ENCODE results near the gene TIMM44. TPM values are rescaled to one million over a fixed set of nuclear protein-coding genes. Genes with fewer than 3 reads are reported as not detected.
"Not testable (repeated sequence)": the region's sequence is repeated elsewhere in the genome, so short reads cannot be mapped to it uniquely, and the experiment has no call there.

TIMM44 gene
- total RNA-seq, 1 donor from 2014 or later: 97.6 TPM

DNA sequence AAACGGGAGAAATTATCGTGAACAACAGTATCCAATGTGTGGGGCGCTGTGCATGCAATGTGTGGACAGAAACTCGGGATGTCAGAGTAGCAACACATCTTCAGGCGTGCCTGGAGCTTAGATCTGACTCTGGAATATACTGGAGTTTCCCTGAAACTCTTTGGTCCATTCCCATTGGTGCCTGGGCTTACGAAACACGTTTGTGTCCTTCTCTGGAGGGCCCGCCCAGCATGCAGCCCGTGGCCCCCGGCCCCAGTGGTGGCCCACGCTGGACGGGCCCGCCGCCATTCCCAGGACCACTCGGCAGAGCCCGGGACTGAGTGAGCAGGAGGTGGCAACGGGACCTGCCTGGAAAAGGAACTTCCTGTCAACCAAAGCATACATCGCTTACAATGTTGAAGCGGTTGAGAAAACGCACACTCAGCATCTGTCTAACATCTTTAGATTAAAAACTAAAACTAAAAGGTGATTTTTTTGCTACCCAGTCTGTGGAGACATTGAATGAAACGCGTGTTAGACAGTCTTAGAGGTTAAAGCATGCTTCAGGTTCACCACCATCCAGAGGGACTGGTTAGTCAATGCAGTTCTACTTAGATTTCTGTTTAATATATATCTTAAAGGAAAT is 19.3 kb upstream of the TIMM44 start:
- TF ChIP-seq, protein P1, sequence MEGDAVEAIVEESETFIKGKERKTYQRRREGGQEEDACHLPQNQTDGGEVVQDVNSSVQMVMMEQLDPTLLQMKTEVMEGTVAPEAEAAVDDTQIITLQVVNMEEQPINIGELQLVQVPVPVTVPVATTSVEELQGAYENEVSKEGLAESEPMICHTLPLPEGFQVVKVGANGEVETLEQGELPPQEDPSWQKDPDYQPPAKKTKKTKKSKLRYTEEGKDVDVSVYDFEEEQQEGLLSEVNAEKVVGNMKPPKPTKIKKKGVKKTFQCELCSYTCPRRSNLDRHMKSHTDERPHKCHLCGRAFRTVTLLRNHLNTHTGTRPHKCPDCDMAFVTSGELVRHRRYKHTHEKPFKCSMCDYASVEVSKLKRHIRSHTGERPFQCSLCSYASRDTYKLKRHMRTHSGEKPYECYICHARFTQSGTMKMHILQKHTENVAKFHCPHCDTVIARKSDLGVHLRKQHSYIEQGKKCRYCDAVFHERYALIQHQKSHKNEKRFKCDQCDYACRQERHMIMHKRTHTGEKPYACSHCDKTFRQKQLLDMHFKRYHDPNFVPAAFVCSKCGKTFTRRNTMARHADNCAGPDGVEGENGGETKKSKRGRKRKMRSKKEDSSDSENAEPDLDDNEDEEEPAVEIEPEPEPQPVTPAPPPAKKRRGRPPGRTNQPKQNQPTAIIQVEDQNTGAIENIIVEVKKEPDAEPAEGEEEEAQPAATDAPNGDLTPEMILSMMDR (conservative IDR thresholded peaks at IDR 0.05): no peak
- Mint-ChIP-seq H3K27me3 (ENCODE audit: low read depth) (no peaks in the 10 kb centered on the region), H3K36me3 (ENCODE audit: low read depth) (peaks cover 8% of the 10 kb centered on the region), H3K27ac (ENCODE audit: unreplicated experiment) (peak overlapping the region; percentile 38), H3K4me1 (no peaks in the 10 kb centered on the region), H3K4me3 (no peak overlapping the region), H3K9me3 (no peaks in the 10 kb centered on the region)
- DNase-seq (ENCODE audit: low read depth, low spot score): no peak

DNA sequence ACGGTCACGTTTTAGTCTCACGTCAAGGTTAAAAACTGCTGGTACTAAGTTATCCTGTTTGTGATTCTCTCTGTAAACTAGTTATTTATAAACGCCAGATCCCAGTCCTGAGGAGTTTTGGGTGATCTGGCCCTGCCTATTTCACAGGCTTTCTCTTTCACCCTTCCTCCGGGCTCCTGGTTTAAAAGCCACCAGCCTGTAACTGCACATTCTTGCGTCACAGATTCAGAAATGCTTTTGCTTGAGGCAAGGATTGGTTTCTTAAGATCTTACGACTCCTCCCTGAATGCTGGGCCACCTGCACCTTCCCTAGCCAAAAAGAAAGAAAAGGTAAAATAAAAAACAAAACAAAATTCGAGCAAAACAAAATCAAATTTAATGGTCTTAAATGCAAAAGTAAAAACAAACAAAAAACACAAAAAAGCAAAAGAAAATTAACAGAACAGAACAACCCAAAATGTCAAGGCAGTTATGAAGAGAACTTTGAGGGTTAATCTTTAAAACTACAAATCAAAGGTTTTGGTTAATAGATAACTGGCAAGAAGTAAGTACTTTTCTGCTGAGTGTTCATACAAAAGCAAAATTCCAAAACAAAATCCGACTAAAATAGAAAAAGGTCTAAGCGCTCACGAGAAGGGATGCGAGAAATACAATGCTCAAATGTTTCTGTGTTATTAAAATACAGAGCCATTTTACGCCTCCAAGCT is 18.6 kb upstream of the TIMM44 start:
- H3K27me3 Mint-ChIP-seq (ENCODE audit: low read depth): no peaks in the 10 kb centered on the region
- H3K4me1 Mint-ChIP-seq: no peaks in the 10 kb centered on the region
- TF ChIP-seq, protein P1 (conservative IDR thresholded peaks at IDR 0.05): no peak
- no peak for DNase-seq (ENCODE audit: low read depth, low spot score)
- H3K9me3 Mint-ChIP-seq: no peaks in the 10 kb centered on the region
- H3K36me3 Mint-ChIP-seq (ENCODE audit: low read depth): peaks cover 5% of the 10 kb centered on the region
- no peak overlapping the region for H3K4me3 Mint-ChIP-seq
- H3K27ac Mint-ChIP-seq (ENCODE audit: unreplicated experiment): peak overlapping the region; percentile 38

DNA sequence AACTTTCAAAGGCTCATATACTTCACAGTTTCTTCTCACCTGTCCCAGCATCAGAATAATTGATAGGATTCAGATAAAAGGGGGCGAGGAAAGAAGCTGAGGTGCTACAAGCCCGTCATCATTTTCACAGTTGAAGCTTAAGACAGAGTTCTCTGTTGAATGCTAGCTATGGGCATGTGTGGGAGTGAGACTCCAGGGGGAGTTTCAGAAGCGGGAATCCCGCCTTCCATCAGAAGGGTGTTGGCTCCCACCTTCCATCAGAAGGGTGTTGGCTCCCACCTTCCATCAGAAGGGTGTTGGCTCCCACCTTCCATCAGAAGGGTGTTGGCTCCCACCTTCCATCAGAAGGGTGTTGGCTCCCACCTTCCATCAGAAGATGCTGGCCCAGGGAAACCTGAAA is 17.6 kb upstream of the TIMM44 start:
- not testable (repeated sequence) for H3K27me3 Mint-ChIP-seq (ENCODE audit: low read depth); H3K4me1 Mint-ChIP-seq; H3K4me3 Mint-ChIP-seq; DNase-seq (ENCODE audit: low read depth, low spot score); H3K27ac Mint-ChIP-seq (ENCODE audit: unreplicated experiment); H3K9me3 Mint-ChIP-seq; H3K36me3 Mint-ChIP-seq (ENCODE audit: low read depth)

DNA sequence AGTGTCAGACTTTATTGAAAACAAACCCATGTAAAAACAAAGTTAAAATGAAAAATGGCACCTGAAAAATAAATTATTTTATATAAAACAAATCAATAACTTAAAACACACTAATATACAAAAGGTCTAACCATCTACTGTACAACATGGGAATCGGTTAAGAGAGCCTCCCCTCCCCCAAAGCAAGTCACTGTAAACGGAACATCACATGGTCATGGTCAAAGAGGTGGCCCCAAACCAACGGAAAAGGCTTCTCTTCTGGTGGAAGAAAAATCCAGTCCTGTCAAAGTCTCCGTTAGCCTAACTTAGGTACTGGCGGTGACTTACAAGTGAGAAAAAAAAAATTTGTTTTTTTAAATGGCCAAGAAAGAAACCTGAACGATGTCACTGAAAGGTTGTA is 15.7 kb upstream of the TIMM44 start:
- Mint-ChIP-seq H3K4me3 (no peak overlapping the region), H3K4me1 (no peaks in the 10 kb centered on the region)

DNA sequence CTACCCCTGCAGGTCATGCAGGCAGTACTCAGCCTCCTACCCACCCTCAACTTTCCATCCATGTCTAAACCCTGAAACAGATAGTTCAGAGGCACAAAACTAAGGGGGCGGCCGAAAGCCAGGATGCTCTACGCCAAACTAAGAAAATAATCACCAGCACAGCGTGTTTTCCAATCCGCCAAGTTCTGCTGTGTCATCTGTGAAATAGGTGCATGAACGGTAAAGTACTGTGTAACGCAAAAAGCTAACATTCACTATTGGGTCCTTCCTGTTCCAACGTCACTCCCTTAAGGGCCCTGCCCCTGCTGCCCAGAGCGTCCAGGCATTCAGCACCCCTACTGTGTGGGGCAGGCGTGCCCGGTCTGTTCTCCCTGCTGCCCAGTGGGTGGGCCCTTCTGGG is 12.2 kb upstream of the TIMM44 start:
- no peak for DNase-seq (ENCODE audit: low read depth, low spot score)
- peak overlapping the region; percentile 27 for H3K4me3 Mint-ChIP-seq
- TF ChIP-seq, protein P1 (conservative IDR thresholded peaks at IDR 0.05): no peak
- H3K27ac Mint-ChIP-seq (ENCODE audit: unreplicated experiment): no peak overlapping the region
- peaks cover 5% of the 10 kb centered on the region for H3K36me3 Mint-ChIP-seq (ENCODE audit: low read depth)
- no peaks in the 10 kb centered on the region for H3K9me3 Mint-ChIP-seq
- H3K27me3 Mint-ChIP-seq (ENCODE audit: low read depth): no peaks in the 10 kb centered on the region
- peaks cover 4% of the 10 kb centered on the region for H3K4me1 Mint-ChIP-seq

More for the DNA sequence above, 15.7 kb upstream of the TIMM44 start:
- H3K27ac Mint-ChIP-seq (ENCODE audit: unreplicated experiment): no peak overlapping the region
- H3K27me3 Mint-ChIP-seq (ENCODE audit: low read depth): no peaks in the 10 kb centered on the region
- peaks cover 5% of the 10 kb centered on the region for H3K36me3 Mint-ChIP-seq (ENCODE audit: low read depth)
- H3K9me3 Mint-ChIP-seq: no peaks in the 10 kb centered on the region
- DNase-seq (ENCODE audit: low read depth, low spot score): no peak
- TF ChIP-seq, protein P1 (conservative IDR thresholded peaks at IDR 0.05): no peak

DNA sequence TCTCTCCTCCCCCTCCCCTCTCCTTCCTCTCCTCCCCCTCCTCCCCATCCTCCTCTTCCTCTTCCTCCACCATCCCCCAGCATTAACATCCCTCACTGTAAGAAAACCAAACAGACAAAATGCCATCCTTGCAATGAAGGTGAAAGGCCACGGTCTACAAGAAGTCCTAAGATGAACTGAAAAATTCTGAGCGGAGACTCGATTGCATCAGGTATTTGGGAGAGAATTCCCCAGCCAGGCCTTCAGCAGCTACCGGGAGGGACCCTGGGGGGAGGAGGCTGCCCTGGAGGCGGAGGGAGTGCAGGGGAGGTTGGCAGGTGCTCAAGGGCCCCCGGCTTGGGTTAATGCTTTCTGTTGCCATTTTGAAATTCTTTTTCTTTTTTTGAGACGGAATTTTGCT is 10.1 kb upstream of the TIMM44 start:
- peaks cover 4% of the 10 kb centered on the region for H3K4me1 Mint-ChIP-seq
- peak overlapping the region; percentile 54 for H3K27ac Mint-ChIP-seq (ENCODE audit: unreplicated experiment)
- H3K36me3 Mint-ChIP-seq (ENCODE audit: low read depth): peaks cover 5% of the 10 kb centered on the region

More for the DNA sequence above, 10.1 kb upstream of the TIMM44 start:
- Mint-ChIP-seq H3K4me3 (no peak overlapping the region), H3K9me3 (no peaks in the 10 kb centered on the region), H3K27me3 (ENCODE audit: low read depth) (no peaks in the 10 kb centered on the region)
- TF ChIP-seq, protein P1 (conservative IDR thresholded peaks at IDR 0.05): no peak
- no peak for DNase-seq (ENCODE audit: low read depth, low spot score)

All from neural crest cell (in vitro differentiated cells).